K562 (cell line): ENCODE results near the gene SUSD3. TPM values are rescaled to one million over a fixed set of nuclear protein-coding genes. Genes with fewer than 3 reads are reported as not detected.

ENCODE experiments used
- ATAC-seq: fragments of 200-7000 bp; cut with Tn5 transposase; 3 replicates; pipeline ENCODE4 v1.9.1; 2020; ENCODE audit warnings: moderate library complexity
- BruUV-seq: library from RNA; stranded (reverse); fragments of 400-500 nt; replicated peaks from 2 replicates; lab custom pipeline; 2021; lab: Mats Ljungman, UMichigan
- CTCF ChIA-PET: fragments of 300-600 bp; formaldehyde crosslinking; extraction: SDS; loops from one replicate; lab custom pipeline; 2021; ENCODE audit warnings: low intra/inter-chr PET ratio; lab: Yijun Ruan, JAX
- POLR2A ChIA-PET: fragments of 300-600, 350-650 bp; sonication (Branson Sonifier 250); formaldehyde crosslinking; extraction: SDS; loops from one replicate; lab custom pipeline; 2021; ENCODE audit warnings: antibody characterized with exemption, inconsistent platforms; lab: Yijun Ruan, JAX
- DNase-seq, 4 experiments: peaks; one replicate each; pipeline versions ENCODE4 v3.0.0 to v3.0.0-alpha.2; 2011 to 2018; ENCODE audit warnings: low spot score in 3 of 4, mixed read lengths in 3 of 4; ENCODE audit errors: extremely low read depth in 1 of 4
- FAIRE-seq: peaks from 2 replicates; lab custom pipeline; 2011; peaks lifted over from hg19 to GRCh38; lab: Jason Lieb, UNC
- H2AFZ ChIP-seq: 2 replicates; pipeline ENCODE4 v1.6.0; 2011; ENCODE audit warnings: low read depth, low read length, control low read depth, inconsistent platforms
- H3K27ac ChIP-seq: fragments of 200-600 bp; 3 replicates; pipeline ENCODE4 v1.8.0; 2011; ENCODE audit warnings: low read depth, mild to moderate bottlenecking, control low read depth, inconsistent platforms, low read length, moderate library complexity, mixed read lengths; ENCODE audit errors: extremely low read depth
- H3K27me3 ChIP-seq, 2 experiments: fragments of 300-600 bp in 1 of 2; 2 replicates in 1 of 2; 3 replicates in 1 of 2; pipeline versions ENCODE4 v1.6.0 to v1.8.0; 2011; ENCODE audit warnings: inconsistent platforms in 2 of 2, low read length in 2 of 2, mild to moderate bottlenecking in 1 of 2, mixed read lengths in 1 of 2, moderate library complexity in 1 of 2; ENCODE audit not compliant: control insufficient read depth in 2 of 2, insufficient read depth in 2 of 2
- H3K36me3 ChIP-seq: fragments of 300-600 bp; 3 replicates; pipeline ENCODE4 v1.8.0; 2011; ENCODE audit warnings: mild to moderate bottlenecking, low read length, inconsistent platforms; ENCODE audit not compliant: control insufficient read depth, insufficient read depth
- H3K4me1 ChIP-seq, 2 experiments: fragments of 200-600 bp in 1 of 2; replicated peaks in 1 of 2; 2 replicates in 1 of 2; 3 replicates in 1 of 2; pipeline versions ENCODE4 v1.5.1 to v1.8.0; 2011; ENCODE audit warnings: inconsistent platforms in 2 of 2, low read length in 2 of 2, mild to moderate bottlenecking in 1 of 2, mixed read lengths in 1 of 2, moderate library complexity in 1 of 2; ENCODE audit not compliant: control insufficient read depth in 2 of 2, insufficient read depth in 2 of 2
- H3K4me2 ChIP-seq: 2 replicates; pipeline ENCODE4 v1.6.1; 2011; ENCODE audit warnings: low read length, control low read depth, inconsistent platforms, mixed read lengths; ENCODE audit not compliant: insufficient read depth
- H3K4me3 ChIP-seq: fragments of 200-600 bp; sonication (generic), shearing (Covaris generic); 2 replicates; pipeline ENCODE4 v1.5.1; 2016; ENCODE audit warnings: control low read depth, inconsistent platforms
- H3K79me2 ChIP-seq: fragments of 200-600 bp; 3 replicates; pipeline ENCODE4 v1.8.0; 2011; ENCODE audit warnings: low read length, inconsistent platforms; ENCODE audit not compliant: control insufficient read depth, insufficient read depth
- H3K9ac ChIP-seq, 2 experiments: 2 replicates each; pipeline versions ENCODE4 v1.6.0 to v1.6.1; 2011; ENCODE audit warnings: low read depth in 2 of 2, low read length in 2 of 2, control low read depth in 1 of 2, inconsistent platforms in 1 of 2, mild to moderate bottlenecking in 1 of 2, mixed read lengths in 1 of 2; ENCODE audit not compliant: insufficient read depth in 1 of 2
- H3K9me1 ChIP-seq: one replicate; pipeline ENCODE4 v1.6.0; 2011; ENCODE audit warnings: inconsistent platforms, mild to moderate bottlenecking, low read length, moderate library complexity; ENCODE audit not compliant: control insufficient read depth, insufficient read depth
- H3K9me3 ChIP-seq: replicated peaks from 2 replicates; pipeline ENCODE4 v1.5.1; 2011; ENCODE audit warnings: low read depth, low read length, inconsistent platforms; ENCODE audit not compliant: control insufficient read depth, insufficient read depth
- H4K20me1 ChIP-seq: replicated peaks from 2 replicates; pipeline ENCODE4 v1.6.1; 2011; ENCODE audit warnings: low read length, inconsistent platforms, mixed read lengths; ENCODE audit not compliant: control insufficient read depth, insufficient read depth
- HIVEP1 ChIP-seq: fragments of 250-450 bp; sonication (Bioruptor Pico); IDR thresholded peaks from 2 replicates; pipeline ENCODE4 v1.4.0; 2020; ENCODE audit warnings: mild to moderate bottlenecking
- PRPF4 ChIP-seq: fragments of 200-400 bp; formaldehyde crosslinking; IDR thresholded peaks from one replicate; pipeline ENCODE4 v1.6.1; 2017; ENCODE audit warnings: low read length, low read depth, mild to moderate bottlenecking; ENCODE audit not compliant: insufficient read depth, poor library complexity, severe bottlenecking
- RBM25 ChIP-seq: fragments of 200-400 bp; formaldehyde crosslinking; IDR thresholded peaks from 2 replicates; pipeline ENCODE4 v1.6.1; 2018; ENCODE audit warnings: low read length, low read depth, moderate library complexity; ENCODE audit not compliant: severe bottlenecking
- ZNF239 ChIP-seq: fragments of 250-450 bp; sonication (Bioruptor Pico); IDR thresholded peaks from 2 replicates; pipeline ENCODE4 v1.4.0; 2020; ENCODE audit warnings: mild to moderate bottlenecking
- ZNF24 ChIP-seq: fragments of 450-650 bp; IDR thresholded peaks from 2 replicates; pipeline ENCODE4 v1.6.1; 2016
- ZNF766 ChIP-seq: fragments of 200-800 bp; sonication (Bioruptor generic); conservative IDR thresholded peaks from 2 replicates; pipeline ENCODE4 v1.6.1; 2016; ENCODE audit warnings: missing genetic modification characterization, missing compliant biosample characterization
- WGBS: fragments of 100-300 bp; shearing (Covaris generic); methylation state at CpG from one replicate; pipeline ENCODE4 v1.1.6; 2016; ENCODE audit warnings: low coverage, mixed read lengths; ENCODE audit not compliant: insufficient coverage; ENCODE audit errors: missing lambda C conversion rate; 5-methylcytosine and 5-hydroxymethylcytosine counted together
- in situ Hi-C: fragments of 300-500 bp; cut with MboI; formaldehyde crosslinking; loops from 4 replicates; pipeline ENCODE4 v1.15.0; 2018; ENCODE audit warnings: inconsistent platforms, mixed read lengths
- intact Hi-C: fragments of 100-400 bp; cut with micrococcal nuclease; formaldehyde crosslinking; loops from 2 replicates; pipeline ENCODE4 v1.14.2; 2022
- polyA plus RNA-seq, 8 experiments: library from polyadenylated mRNA; depleted of rRNA in 4 of 8; stranded (reverse) in 5 of 8; unstranded in 3 of 8; fragments of >200 nt; fragmentation: Nextera tagmentation in 2 of 8; fragmentation: Illumina TruSeq in 1 of 8; extraction: Ambion mirVana in 2 of 8; extraction: Trizol in 1 of 8; gene quantifications; 2 replicates each; pipeline versions ENCODE4 v1.2.1 to v1.2.3, GENCODE V29; 2011 to 2014; ENCODE audit warnings: inconsistent platforms in 1 of 8, missing spikeins in 1 of 8
- total RNA-seq, 7 experiments: library from RNA; depleted of rRNA in 6 of 7; stranded (reverse); fragments of >200 nt in 6 of 7; fragmentation: Illumina TruSeq in 2 of 7; extraction: Trizol in 2 of 7; gene quantifications; 2 replicates each; pipeline versions ENCODE4 v1.2.1 to v1.2.3, GENCODE V29; 2011 to 2021; ENCODE audit warnings: low replicate concordance in 1 of 7

The SUSD3 gene
- total and polyA plus RNA-seq, 9 of the 15 experiments (the other 6 are each of a cell fraction or from before 2014, with no cell fraction given): 1.3 to 21.7 (median 11.4) TPM

DNA sequence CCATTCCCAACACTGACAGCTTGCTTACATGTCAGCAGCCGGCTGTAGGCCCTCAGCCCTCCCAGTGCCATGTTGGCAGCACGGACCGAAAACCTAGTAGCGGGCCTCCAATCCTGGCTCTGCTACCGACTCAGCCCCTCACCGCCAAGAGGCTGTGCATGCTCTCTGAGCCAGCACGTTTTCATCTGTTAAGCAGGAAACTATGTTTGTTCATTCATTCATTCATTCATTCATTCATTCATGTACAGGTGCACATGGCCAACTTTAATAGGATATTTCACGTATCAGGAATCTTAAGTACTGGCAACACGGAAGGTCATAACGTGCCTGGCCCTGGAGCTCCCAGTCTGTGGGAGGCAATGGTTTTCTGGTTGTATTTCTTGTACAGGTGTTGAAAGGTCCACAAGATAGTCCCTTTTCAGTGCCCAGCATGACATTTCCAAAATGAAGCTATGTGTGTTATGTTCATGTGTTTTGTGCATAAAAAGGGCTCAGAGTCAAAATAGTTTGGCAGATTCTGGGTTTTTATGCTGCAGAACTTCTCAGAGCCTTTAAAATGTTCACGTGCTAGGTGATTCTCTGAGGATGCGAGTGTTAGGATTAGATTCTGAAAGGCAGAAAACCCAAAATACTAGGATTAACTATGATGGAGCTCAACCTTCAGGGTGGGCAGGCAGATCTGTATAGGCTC lies 17.7 kb downstream of the SUSD3 start:
- ATAC-seq (no peak), DNase-seq (no peak), FAIRE-seq (no peak)
- intact Hi-C loops (no loop called here), in situ Hi-C loops (no loop called here)
- CTCF ChIA-PET: no interaction called here
- Histone ChIP-seq H3K4me1 (peaks cover 24 to 25% of the 10 kb centered on the region in 2 experiments), H3K4me2 (no peak overlapping the region), H3K27me3 (no peaks in the 10 kb centered on the region), H3K9ac (peak overlapping the region in 1 of 2 experiments; percentile 7; a peak in 1 of 4 replicates), H3K9me3 (no peaks in the 10 kb centered on the region), H3K9me1 (peaks cover 9% of the 10 kb centered on the region), H3K79me2 (no peaks in the 10 kb centered on the region), H2AFZ (no peak overlapping the region), H4K20me1 (no peaks in the 10 kb centered on the region), H3K36me3 (no peaks in the 10 kb centered on the region; the same call in 2 of the 3 replicates), H3K4me3 (no peak overlapping the region), H3K27ac (no peak overlapping the region)
- WGBS: 80% methylated on average over 12 of the region's 12 CpGs
- BruUV-seq: no TSS peak
- TF ChIP-seq RBM25 (peak; percentile 31), ZNF24 (peak; percentile 94), PRPF4 (no peak), ZNF766 (CRISPR knock-in tag) (no peak), ZNF239 (CRISPR knock-in tag) (peak; percentile 91), HIVEP1 (no peak)
- POLR2A ChIA-PET: interaction anchor here (0.7 to 1.0 kb wide), 2 partner anchors 10 to 12 kb away, joined by 3 read pairs; no protein-coding TSS in a partner anchor
